ELR (cell line): ENCODE results near the gene ZNF316.

Experiments
- DNase-seq: peaks from one replicate; pipeline ENCODE4 v3.0.0-alpha.2; 2015; ENCODE audit warnings: low read depth

The ZNF316 gene

DNA sequence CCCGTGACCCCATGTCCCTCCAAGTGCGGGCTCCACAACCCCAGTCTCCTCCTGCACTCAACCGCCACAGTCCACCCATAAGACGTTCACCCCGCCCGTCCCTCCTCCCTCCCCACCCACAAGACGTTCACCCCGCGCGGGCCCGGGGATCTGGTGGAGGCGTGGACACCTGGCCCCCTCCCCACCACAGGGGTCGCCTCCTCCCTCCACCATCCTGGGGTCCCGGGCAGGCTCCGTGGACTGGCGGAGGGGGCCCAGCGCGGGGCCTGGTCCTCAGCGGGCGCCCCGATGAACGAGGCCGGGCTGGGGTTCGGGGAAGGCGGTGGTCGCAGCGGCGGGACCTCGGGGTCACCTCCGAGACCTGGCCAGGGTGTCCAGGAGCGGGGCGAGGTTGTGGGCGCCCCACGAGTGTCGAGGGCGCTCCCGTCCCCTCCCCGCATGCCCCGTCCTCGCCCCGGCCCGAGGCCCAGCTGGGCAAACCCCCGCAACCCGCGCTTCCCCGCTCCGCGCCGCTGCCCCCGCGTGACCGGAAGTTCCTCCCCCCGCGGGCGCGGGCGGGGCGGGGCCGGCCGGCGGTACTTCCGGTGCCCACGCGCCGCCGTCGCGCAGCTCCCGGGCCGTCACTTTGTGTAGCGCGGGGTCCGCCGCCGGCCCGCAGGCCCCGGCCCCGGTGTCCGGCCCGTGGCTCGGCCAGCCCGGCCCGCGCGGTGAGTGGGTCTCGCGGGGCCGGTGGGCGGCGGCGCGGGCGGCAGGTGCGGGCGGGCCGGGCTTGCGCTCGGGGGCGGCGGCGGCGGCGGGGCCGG lies at the start of gene ZNF316:
Gene ZNF316 (plus strand): TSS at position 578 of the 803 bp plus-strand sequence. CDS start 5,092 bp downstream, outside the sequence.
- DNase-seq, result peak; percentile 69

DNA sequence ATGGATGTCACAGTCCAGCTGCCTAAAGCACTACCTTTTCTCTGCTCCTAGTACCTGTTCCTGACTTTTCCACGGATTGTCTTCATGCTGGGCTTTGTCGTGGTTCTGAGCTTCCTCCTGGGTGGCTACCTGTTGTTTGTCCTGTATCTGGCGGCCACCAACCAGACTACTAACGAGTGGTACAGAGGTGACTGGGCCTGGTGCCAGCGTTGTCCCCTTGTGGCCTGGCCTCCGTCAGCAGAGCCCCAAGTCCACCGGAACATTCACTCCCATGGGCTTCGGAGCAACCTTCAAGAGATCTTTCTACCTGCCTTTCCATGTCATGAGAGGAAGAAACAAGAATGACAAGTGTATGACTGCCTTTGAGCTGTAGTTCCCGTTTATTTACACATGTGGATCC lies 48.6 kb upstream of the ZNF316 start:
- no peak for DNase-seq

DNA sequence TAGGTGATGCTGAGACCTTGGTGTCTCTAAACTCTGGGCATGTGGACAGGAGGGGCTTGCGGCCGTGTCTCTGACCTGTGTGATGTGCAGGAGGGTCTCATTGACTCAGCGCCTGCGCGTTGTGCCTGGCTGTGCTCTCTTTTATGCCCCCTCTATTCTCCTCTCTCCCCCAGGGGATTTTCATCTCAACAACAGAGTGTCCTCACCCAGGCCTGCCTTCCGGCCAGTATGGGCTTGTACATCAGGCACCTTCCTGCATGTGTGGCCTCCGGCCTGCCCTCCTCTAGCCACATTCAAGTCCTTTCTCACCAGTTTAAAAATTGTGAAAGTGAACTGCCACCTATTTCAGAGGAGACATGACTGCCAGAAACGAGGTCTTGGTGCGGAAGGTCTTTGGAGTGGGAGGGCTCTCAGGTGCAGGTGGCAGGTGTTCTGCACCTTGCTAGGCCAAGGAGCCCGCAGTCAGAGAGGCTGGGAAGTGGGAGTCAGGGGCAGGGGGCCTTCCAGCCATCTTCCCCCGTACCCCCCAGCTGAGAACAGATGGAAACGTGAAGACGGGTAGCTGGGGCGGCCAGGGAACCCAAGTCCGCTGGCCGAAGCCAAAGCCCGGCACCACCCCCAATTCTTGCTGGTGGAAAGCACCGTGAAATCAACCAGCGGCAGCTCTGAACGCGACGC lies 47.8 kb upstream of the ZNF316 start:
- DNase-seq, result no peak

DNA sequence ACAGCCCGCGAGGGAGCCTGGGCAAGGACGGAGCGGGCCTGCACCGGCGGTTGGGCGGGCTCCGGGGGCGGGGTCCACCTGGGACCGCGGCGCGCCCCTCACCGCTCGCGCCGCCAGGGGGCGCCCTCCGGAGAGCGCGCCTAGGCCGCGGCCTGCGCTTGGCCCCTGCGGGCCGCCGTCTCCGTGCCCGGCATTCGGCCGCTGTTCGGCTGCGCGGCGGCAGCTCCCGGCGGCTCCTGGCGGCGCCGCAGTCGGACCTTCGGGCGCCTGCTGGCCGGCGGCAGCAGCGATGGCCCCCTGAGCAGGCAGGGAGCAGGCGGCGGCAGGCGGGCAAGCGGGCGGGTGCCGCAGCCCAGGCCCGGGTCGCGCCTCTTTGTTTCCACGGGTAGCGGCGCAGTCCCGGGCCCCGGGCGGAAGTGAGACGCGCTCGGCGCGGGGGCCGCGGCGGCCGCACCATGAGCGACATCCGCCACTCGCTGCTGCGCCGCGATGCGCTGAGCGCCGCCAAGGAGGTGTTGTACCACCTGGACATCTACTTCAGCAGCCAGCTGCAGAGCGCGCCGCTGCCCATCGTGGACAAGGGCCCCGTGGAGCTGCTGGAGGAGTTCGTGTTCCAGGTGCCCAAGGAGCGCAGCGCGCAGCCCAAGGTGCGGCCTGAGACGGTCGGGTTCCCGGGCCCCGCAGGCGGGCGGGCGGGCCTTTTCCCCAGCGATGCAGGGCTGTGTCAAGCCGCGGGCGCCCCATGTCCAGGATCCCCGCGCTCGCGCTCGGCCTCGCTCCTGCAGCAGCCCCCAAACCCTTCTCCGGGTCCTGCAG lies 47.1 kb upstream of the ZNF316 start, which contains the start of gene INTS15:
Gene INTS15 (plus strand): TSS at position 193 of the 816 bp plus-strand sequence. CDS start 263 bp downstream, at position 456.
- DNase-seq, result peak; percentile 85

DNA sequence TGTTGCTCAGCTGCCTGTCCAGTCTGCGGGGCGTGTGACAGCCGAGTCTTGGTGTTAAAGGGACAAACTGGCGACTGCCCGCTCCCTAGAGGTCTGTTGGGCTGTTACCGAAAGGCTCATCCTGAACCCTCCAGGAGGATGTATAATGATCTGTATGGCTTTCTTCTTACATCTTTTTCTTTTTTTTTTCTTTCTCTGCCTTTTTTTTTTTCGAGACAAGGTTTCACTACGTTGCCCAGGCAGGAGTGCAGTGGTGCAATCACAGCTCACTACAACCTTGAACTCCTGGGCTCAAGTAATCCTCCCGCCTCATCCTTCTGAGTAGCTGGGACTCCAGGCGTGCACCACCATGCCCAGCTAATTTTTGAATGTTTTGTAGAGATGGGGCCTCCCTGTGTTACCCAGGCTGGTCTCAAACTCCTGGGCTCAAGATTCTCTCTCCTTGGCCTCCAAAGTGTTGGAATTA lies 46.4 kb upstream of the ZNF316 start:
- no peak for DNase-seq

DNA sequence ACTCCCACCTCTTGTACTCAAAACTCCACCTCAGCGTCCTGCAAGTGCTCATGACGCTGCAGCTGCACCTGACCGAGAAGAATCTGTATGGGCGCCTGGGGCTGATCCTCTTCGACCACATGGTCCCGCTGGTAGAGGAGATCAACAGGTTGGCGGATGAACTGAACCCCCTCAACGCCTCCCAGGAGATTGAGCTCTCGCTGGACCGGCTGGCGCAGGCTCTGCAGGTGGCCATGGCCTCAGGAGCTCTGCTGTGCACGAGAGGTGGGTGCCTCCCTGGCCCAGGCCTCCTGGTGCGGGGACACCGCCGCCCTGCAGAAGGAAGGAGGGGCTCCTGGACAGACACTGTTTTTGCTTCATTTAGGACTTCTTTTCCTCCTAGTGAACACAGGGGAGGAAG lies 37.0 kb upstream of the ZNF316 start:
- DNase-seq, result no peak

DNA sequence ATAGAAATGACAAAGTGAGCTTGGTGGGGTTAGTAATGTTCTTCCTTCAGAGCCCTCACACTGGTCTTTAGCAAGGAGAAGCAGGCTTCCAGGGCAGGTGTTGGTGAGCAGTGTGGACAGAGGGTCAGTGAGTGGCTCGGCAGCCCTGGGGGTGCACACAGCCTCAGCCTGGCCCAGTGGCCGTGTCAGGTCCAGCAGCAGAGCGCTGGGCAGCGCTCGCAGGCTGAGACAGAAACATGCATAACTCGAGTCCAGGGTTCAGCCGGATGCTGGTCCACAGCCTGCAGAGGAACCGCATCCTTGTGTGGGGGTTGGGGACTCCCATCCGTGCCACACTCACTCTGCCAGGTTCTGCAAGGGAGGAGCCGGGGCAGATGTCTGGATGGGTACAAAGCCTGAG lies 32.7 kb upstream of the ZNF316 start:
- no peak for DNase-seq

DNA sequence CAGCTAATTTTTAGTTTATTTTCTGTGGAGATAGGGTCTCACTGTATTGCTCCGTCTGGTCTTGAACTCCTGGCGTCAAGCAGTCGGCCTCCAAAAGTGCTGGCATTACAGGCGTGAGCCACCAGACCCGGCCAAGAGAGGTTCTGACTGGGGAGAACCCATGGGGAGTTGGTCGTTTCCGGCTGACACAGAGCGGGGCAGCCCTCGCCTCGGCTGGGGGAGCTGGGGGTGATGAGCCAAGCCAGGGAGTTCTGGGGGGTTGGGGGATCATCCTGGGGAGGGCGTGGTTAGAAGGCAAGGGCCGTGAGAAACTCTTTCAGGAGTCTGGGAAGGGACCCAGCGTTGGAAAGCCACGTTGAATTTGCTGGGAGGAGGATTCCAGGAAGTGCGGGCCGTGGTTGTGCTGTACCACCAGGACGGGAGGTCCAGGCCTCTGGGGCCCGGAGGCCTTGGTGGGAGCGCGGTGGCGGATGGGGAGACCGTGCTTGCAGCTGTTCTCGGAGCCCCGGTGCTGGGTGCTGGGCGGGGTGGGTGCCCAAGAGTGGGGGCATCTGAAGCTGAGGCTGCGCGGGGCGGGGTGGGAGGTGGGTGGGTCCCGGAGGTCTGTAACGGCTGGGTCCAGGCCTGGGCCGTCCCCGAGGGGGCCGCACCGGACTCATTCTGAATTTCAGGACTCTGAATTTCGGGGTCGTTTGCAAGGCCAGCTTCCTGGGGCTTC lies 30.1 kb upstream of the ZNF316 start:
- no peak for DNase-seq

DNA sequence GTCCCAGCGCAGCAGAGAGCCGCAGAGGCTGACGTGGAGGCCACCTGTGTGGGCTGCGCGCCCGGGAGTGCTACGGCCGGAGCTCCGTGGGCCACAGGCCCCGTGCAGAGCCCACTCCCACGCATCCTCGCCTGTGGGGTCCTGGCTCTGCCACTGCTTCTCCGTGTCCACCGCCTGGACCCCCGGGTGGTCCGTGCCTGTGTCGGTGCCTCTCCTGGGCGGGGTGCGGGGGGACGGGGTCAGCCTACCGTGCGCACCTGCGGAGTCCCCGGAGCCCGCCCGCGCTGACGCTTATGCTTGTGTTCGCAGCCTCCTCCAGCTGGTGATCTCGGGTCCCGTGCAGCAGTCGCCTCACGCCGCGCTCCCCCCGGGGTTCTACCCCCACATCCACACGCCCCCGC lies 29.5 kb upstream of the ZNF316 start:
- DNase-seq, result no peak

DNA sequence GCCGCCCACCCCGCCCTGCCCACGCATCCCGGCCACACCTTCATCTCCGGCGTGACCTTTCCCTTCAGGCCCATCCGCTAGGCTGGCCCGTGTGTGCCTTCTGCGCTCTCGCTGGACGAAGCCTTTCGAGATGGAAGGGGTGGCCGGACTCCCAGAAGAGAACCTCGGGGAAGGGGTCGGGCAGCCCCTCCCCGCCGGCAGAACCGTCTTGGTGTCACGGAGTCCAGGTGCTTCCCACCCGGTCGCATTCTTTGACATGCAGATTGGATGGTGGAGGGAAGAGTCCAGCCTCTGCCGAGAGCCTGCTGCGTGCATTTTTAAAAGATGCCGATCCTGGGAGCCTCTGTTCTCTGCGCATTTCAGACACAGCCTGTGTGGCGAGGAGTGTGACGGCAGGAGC lies 29.0 kb upstream of the ZNF316 start:
- no peak for DNase-seq

DNA sequence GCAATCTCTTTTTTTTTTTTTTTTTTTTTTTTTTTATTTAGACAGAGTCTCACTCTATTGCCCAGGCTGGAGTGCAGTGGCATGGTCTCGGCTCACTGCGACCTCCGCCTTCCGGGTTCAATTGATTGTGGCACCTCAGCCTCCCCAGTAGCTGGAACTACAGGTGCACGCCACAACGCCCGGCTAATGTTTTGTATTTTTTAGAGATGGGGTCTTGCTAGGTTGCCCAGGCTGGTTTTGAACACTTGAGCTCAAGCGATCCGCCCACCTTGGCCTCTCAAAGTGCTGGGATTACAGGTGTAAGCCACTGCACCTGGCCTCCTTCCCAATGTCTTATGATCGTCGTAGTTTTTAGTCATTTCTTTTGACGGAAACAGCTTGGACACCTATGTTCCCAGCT lies 28.3 kb upstream of the ZNF316 start:
- no peak for DNase-seq

DNA sequence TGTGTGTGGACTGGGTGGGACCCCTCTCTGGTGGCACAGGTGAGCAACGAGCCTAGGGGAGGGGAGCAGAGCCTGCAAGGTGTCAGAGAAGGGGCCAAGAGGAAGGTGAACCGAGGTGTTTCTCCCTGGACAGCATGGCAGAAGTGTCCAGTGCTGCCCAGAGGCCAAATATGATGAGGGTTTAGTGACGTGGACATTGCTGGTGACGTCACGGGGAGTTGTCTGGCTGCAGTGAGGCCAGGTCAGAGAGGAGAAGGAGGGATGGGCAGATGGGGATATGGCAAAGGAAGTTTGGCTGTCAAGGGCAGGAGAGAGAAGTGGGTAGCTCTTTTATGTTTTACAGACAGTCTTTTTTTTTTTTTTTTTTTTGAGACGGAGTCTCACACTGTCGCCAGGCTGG lies 24.3 kb upstream of the ZNF316 start:
- DNase-seq, result no peak

DNA sequence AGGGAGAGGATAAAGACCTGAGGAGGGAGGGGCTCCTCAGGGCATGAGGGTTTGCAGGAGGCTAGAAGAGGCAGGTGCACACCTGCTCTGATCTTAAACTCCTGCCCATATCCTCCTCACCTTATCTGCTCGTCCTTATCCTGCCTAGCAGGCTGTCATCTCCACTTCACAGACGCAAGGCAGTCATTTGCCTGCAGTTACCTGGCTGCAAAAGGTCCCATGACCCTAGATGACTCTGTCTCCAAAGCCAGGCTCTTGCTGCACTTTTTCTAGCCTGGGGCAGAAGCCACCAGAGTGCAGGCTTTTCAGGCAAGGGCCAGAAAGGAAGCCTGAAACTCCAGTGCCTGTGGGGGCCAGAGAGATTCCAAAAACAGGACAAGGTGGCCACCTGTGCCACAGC lies 23.4 kb upstream of the ZNF316 start:
- no peak for DNase-seq

DNA sequence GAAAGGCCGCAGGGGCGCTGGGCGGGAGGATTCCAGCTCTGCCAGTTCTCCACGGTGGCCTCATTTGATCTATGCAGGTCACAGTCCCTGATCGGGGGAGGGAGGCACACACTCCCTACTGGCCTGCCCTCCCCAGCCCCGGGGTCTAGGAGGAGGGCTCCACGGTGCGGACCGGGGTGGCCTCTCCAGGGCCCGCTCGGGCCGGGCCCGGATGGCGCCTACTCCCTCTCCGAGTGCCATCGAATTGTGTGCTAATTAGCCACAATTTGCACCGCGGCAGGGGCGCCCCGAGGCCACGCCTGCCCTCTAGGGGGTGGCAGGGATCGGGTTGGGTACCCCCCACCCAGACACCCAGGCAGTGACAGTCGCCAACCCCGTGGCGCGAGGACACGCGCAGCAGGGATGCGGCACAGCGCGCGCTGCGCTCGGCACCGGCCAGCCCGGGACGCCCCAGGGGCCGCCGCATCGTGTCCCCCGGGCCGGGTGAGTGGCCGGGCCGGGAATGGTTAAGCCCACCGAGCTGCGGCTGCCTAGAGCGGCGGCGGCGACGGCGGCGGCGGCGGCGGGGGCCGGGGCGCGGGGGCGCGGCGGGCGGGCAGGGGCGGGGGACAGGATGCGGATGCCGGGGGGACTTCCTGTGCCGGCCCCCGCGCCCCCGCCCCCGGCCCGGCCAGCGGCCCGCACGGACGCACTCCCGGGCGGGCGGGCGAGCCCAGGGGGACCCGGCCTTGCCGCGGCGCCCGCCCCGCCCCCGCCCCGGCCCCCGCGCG lies 22.0 kb upstream of the ZNF316 start, which contains the start of gene ZNF853:
Gene ZNF853 (plus strand): TSS at position 658 of the 770 bp plus-strand sequence. CDS start 565 bp downstream, outside the sequence.
- DNase-seq, result no peak

DNA sequence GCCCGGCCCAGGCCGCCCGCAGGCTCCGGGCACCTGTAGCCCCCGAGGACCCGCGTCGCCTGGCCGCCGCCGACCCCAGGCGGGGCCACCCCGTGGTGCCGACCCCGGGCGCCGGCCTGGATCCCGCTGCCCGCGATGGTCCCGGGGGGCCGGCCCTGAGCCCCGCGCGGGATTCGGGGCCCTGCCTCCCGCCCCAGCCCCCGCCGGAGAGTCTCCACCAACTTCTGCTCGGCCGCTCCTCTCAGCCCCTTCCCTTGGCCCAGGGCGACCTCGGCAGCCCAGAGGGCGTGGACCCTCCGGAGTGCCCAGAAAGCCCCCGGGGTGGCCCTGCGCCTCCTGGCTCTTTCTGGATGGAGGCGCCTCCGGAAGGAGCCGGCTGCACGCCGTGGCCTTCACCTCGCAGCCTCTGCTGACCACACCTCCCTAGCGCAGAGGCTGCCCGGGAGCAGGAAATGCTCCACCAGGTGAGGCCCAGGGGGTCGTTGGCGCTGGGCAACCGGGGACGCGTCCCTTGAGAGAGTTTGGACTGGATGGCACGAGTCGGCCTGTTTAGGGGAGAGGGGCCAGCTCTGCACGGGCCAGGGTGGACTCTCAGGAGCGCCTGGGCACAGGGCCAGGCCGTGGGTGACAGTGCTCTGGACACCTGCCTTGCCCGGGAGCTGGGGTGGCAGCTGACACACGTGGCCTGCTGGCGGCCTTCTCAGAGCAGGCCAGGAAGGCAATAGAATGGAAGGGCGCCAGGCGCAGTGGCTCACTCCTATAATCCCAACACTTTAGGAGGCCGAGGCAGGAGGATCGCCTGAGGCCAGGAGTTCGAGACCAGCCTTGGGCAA lies 21.2 kb upstream of the ZNF316 start:
- DNase-seq, result no peak

DNA sequence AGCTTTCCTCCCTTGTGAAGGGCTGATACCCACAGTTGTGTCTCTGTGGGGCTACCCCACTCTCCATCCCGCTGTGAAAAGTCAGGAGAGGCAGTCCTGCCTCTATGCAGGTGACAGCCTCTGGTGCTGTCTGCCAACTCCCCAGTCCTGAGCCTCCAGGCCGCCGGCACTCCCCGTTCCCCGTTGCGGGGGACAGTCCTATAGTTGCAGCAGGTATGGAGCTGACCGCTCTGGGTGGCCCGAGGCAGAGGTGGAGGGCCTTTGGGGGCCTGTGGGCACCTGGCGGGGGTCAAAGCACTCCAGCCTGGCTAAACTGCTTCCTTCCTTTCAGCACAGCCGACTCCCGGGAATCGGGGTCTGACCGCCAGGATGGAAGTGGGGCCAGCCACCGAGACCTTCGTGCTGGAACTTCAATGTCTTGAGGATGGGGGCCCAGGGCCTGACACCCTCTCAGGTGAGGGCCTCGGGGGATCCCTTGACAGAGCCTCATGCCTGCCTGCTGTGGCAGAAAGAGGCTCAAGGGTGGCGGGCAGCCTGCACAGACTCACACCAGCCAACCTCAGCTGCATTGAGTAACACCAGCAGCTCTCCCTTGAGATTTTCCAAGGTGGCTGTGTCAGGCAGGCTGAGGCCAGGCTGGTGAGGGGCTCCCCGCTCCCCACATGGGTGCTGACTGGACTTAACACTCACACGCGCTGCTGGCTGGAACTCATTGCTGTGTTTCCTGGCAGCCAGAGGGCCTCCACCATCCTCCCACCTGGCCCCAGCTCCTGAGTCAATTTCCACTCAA lies 20.1 kb upstream of the ZNF316 start:
- DNase-seq, result no peak

DNA sequence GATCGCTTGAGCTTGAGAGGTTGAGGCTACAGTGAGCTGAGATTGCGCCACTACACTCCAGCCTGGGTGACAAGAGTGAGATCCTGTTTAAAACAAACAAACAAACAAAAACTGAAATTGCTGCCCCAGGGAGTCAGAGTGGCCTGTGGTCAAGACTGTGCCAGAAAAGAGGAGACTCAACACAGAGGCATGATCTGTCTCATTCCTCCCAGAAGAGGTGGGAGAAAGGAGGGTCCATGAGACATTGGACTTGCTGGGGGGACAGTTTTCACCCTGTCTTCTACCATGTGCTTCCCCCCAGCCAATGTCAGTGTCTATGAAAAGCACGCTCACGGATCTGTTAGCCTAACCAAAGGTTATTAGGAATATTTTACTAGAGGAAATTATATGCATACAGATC lies 18.5 kb upstream of the ZNF316 start:
- peak; percentile 48 for DNase-seq

DNA sequence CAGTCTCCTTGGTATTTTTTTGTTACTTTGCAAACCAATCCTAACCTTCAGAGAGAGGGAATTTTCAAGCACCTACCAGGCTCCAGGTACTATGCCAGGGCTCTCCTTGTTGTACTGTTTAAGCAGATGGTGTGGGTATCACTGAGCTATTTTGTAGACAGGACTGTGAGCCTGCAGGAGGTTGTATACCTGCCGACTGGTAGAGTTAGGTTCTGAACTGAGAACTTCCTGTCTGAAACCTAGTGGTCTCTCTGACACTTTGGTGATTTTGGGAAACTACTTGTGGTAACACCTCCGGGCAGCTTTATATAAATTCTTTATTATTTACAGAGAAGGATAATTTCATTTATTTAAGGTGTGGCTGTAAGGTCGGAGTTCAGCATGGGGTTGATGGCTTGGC lies 17.2 kb upstream of the ZNF316 start:
- no peak for DNase-seq
